GM21381 (cell line): Measurements from ENCODE around the gene ECEL1.
"Not testable (repeated sequence)": the region's sequence is repeated elsewhere in the genome, so short reads cannot be mapped to it uniquely, and the experiment has no call there.

Experiments
- ATAC-seq: cut with Tn5 transposase; IDR thresholded peaks from one replicate; pipeline ENCODE4 v1.9.1; 2021; ENCODE audit warnings: mild to moderate bottlenecking, moderate library complexity; ENCODE audit not compliant: unreplicated experiment

Gene ECEL1

GRCh38 chr2:232487385-232488096 lies at the start of gene ECEL1:
ECEL1 (minus strand) TSS chr2:232487834; CDS start chr2:232486653, 1,181 bp downstream.
- ATAC-seq: no peak

- ATAC-seq: no peak
Measured at GRCh38 chr2:232537079-232537478, 49.4 kb upstream of the ECEL1 start.

GRCh38 chr2:232535761-232536530 lies 48.3 kb upstream of the ECEL1 start:
- ATAC-seq: no peak

- no peak for ATAC-seq
Measured at GRCh38 chr2:232534940-232535651, 47.5 kb upstream of the ECEL1 start.

- no peak for ATAC-seq
Measured at GRCh38 chr2:232533944-232534710, 46.5 kb upstream of the ECEL1 start.

- ATAC-seq: not testable (repeated sequence)
Measured at GRCh38 chr2:232532821-232533220, 45.2 kb upstream of the ECEL1 start.

GRCh38 chr2:232532419-232532818 lies 44.8 kb upstream of the ECEL1 start:
- ATAC-seq: no peak

GRCh38 chr2:232530626-232531260 lies 43.1 kb upstream of the ECEL1 start:
- ATAC-seq: no peak

- ATAC-seq: no peak
Measured at GRCh38 chr2:232529806-232530547, 42.3 kb upstream of the ECEL1 start.

- no peak for ATAC-seq
Measured at GRCh38 chr2:232528746-232529460, 41.3 kb upstream of the ECEL1 start.

- no peak for ATAC-seq
Measured at GRCh38 chr2:232527905-232528470, 40.4 kb upstream of the ECEL1 start.

GRCh38 chr2:232526372-232526941 lies 38.8 kb upstream of the ECEL1 start:
- no peak for ATAC-seq

- ATAC-seq: no peak
Measured at GRCh38 chr2:232525791-232526371, 38.2 kb upstream of the ECEL1 start, which contains the start of gene CHRND. CHRND (plus strand) TSS chr2:232526160; CDS start chr2:232526216, 56 bp downstream.

- ATAC-seq: no peak
Measured at GRCh38 chr2:232525199-232525598, 37.6 kb upstream of the ECEL1 start.

GRCh38 chr2:232524771-232525170 lies 37.1 kb upstream of the ECEL1 start:
- no peak for ATAC-seq

GRCh38 chr2:232523682-232524597 lies 36.3 kb upstream of the ECEL1 start:
- ATAC-seq: no peak

GRCh38 chr2:232523402-232523681 lies 35.7 kb upstream of the ECEL1 start:
- no peak for ATAC-seq
